ENCODE measurements around the gene FGGY.
"Not testable (repeated sequence)": the region's sequence is repeated elsewhere in the genome, so short reads cannot be mapped to it uniquely, and the experiment has no call there.

Gene FGGY

GRCh38 chr1:59452559-59452958, 155.7 kb downstream of the FGGY start:
- DNase-seq, result no peak

- DNase-seq, result no peak
Measured at GRCh38 chr1:59453297-59453968, 156.5 kb downstream of the FGGY start.

- DNase-seq, result no peak
Measured at GRCh38 chr1:59455206-59455605, 158.3 kb downstream of the FGGY start.

GRCh38 chr1:59457786-59458185, 160.9 kb downstream of the FGGY start:
- DNase-seq, result no peak

GRCh38 chr1:59458884-59459283, 162.0 kb downstream of the FGGY start:
- DNase-seq, result no peak

- DNase-seq, result not testable (repeated sequence)
Measured at GRCh38 chr1:59462942-59463341, 166.0 kb downstream of the FGGY start.

GRCh38 chr1:59465478-59465877, 168.6 kb downstream of the FGGY start:
- not testable (repeated sequence) for DNase-seq

GRCh38 chr1:59468828-59469428, 172.0 kb downstream of the FGGY start:
- DNase-seq, result no peak

GRCh38 chr1:59471991-59472570, 175.2 kb downstream of the FGGY start:
- not testable (repeated sequence) for DNase-seq

GRCh38 chr1:59473831-59474230, 176.9 kb downstream of the FGGY start:
- DNase-seq, result no peak

- no peak for DNase-seq
Measured at GRCh38 chr1:59474496-59474895, 177.6 kb downstream of the FGGY start.

- no peak for DNase-seq
Measured at GRCh38 chr1:59475737-59476136, 178.8 kb downstream of the FGGY start.

- peak in 1 of 2 donors; percentile 10 for DNase-seq
Measured at GRCh38 chr1:59477286-59477685, 180.4 kb downstream of the FGGY start.

GRCh38 chr1:59477867-59478266, 181.0 kb downstream of the FGGY start:
- no peak for DNase-seq

GRCh38 chr1:59478822-59479221, 181.9 kb downstream of the FGGY start:
- no peak for DNase-seq

- no peak for DNase-seq
Measured at GRCh38 chr1:59480188-59480888, 183.4 kb downstream of the FGGY start.

- DNase-seq, result no peak
Measured at GRCh38 chr1:59481881-59482505, 185.1 kb downstream of the FGGY start.

- no peak for DNase-seq
Measured at GRCh38 chr1:59482986-59483385, 186.1 kb downstream of the FGGY start.

- no peak for DNase-seq
Measured at GRCh38 chr1:59484096-59484495, 187.2 kb downstream of the FGGY start.

- DNase-seq, result no peak
Measured at GRCh38 chr1:59485171-59485570, 188.3 kb downstream of the FGGY start.

GRCh38 chr1:59485949-59486348, 189.1 kb downstream of the FGGY start:
- DNase-seq, result no peak

- no peak for DNase-seq
Measured at GRCh38 chr1:59486615-59487014, 189.7 kb downstream of the FGGY start.

- DNase-seq, result no peak
Measured at GRCh38 chr1:59487335-59488031, 190.6 kb downstream of the FGGY start.

Data from hippocampal formation (tissue), 2 donors.